Measurements from ENCODE around the gene RFNG. TPM values are rescaled to one million over a fixed set of nuclear protein-coding genes. Genes with fewer than 3 reads are reported as not detected.

Gene RFNG
- total RNA-seq, 6 donors from 2014 or later = 25.0 to 101 (median 37.5) TPM

DNA sequence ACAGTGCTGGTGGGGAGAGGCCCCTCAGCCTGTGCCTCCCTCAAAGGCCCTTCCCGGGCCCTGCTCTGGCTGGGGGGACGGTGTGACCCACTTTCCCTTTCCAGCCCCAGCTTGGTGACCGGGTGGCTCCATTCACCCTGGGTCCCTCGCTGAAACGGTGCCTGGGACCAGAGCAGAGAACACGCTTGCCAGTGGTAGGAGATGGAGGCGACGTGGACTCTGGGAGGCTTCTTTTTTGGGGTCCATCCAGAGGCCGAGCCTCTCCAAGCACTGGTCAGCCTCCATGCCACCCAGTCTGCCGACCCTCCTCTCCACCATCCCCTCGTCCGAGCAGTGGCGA, 36.7 kb downstream of the RFNG start:
- peak overlapping the region; percentile 21 to 91 (median 79) for H3K27ac ChIP-seq
- no peaks in the 10 kb centered on the region for H3K27me3 ChIP-seq
- DNase-seq = peak in 1 of 2 donors; percentile 78
- H3K4me3 ChIP-seq = no peak overlapping the region
- H3K36me3 ChIP-seq = peaks cover 0 to 31% (median 7%) of the 10 kb centered on the region in 4 donors
- H3K4me1 ChIP-seq = peaks cover 0 to 57% (median 28%) of the 10 kb centered on the region in 4 donors
- no peaks in the 10 kb centered on the region for H3K9me3 ChIP-seq
- ATAC-seq (ENCODE audit: low FRiP score in 2 of 2) = no peak
- no peak for TF ChIP-seq POLR2A (IDR thresholded peaks at IDR 0.05)
- WGBS, 2 donors = 81 to 91% methylated on average over 9 to 12 of the region's 13 CpGs

DNA sequence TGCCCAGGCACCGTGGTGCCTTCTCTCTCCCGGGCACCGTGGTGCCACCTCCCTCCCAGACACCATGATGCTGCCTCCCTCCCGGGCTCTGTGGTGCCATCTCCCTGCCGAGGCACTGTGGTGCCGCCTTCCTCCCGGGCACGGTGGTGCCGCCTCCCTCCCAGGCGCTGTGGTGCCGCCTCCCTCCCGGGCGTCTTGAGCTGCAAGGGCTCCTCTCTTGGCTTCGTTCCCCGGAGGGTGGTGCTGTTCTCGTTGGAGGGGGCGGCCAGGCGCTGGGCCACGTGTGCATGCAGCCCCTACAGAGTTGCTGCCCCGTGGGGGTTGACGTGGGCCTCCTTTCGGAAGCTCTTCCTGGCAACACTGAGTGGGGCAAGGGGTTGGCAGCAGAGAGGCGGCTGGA, 37.2 kb downstream of the RFNG start:
- DNase-seq = peak; percentile 61 to 85
- H3K9me3 ChIP-seq = no peaks in the 10 kb centered on the region
- peak overlapping the region; percentile 21 to 91 (median 79) for H3K27ac ChIP-seq
- no peaks in the 10 kb centered on the region for H3K27me3 ChIP-seq
- 57 to 67% methylated on average over 1 to 23 of the region's 23 CpGs for WGBS, 2 donors
- H3K36me3 ChIP-seq = peaks cover 0 to 32% (median 7%) of the 10 kb centered on the region in 4 donors
- H3K4me1 ChIP-seq = peaks cover 0 to 52% (median 23%) of the 10 kb centered on the region in 4 donors
- peak in 1 of 2 donors; percentile 5 for ATAC-seq (ENCODE audit: low FRiP score in 2 of 2)
- peak overlapping the region in 2 of 4 donors; percentile 12 to 18 for H3K4me3 ChIP-seq
- TF ChIP-seq, protein P1, sequence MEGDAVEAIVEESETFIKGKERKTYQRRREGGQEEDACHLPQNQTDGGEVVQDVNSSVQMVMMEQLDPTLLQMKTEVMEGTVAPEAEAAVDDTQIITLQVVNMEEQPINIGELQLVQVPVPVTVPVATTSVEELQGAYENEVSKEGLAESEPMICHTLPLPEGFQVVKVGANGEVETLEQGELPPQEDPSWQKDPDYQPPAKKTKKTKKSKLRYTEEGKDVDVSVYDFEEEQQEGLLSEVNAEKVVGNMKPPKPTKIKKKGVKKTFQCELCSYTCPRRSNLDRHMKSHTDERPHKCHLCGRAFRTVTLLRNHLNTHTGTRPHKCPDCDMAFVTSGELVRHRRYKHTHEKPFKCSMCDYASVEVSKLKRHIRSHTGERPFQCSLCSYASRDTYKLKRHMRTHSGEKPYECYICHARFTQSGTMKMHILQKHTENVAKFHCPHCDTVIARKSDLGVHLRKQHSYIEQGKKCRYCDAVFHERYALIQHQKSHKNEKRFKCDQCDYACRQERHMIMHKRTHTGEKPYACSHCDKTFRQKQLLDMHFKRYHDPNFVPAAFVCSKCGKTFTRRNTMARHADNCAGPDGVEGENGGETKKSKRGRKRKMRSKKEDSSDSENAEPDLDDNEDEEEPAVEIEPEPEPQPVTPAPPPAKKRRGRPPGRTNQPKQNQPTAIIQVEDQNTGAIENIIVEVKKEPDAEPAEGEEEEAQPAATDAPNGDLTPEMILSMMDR (IDR thresholded peaks at IDR 0.05) = peak in 3 of 6 experiments; percentile 4 to 21 (median 18)
- TF ChIP-seq POLR2AphosphoS5 (IDR thresholded peaks at IDR 0.05) = no peak

DNA sequence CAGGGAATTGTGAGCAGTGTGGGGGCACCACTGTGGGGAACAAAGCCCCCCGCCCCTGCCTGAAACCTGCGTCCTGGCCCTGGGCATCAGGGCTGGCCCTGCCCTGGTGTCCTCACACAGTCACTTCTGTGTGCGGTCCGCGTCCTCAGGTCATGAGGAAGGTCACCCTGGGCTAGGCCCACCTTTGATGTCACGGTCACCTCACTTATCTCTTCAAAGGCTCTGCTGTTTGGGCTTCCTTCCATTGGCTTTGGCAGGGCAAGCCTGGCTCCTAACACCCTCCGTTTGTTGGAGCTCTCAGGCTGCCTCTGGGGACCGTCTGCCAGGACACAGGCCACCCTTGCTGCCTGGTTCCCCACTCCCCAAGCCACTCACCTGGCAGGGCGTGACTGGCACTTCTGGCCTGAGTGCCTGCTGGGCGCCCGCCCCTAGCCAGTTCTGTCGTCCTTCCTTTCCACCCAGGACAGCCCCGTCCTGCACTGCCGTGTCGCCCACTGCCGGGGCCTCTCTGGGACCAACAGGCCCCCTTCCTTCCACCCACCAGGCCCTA, 37.8 kb downstream of the RFNG start:
- DNase-seq = peak; percentile 82 to 85
- H3K36me3 ChIP-seq = peaks cover 0 to 33% (median 7%) of the 10 kb centered on the region in 4 donors
- peak overlapping the region; percentile 75 to 91 (median 79) for H3K27ac ChIP-seq
- TF ChIP-seq, protein P1 (IDR thresholded peaks at IDR 0.05) = no peak
- peak in 1 of 2 donors; percentile 56 for TF ChIP-seq POLR2AphosphoS5 (IDR thresholded peaks at IDR 0.05)
- TF ChIP-seq EP300 (IDR thresholded peaks at IDR 0.05) = no peak
- TF ChIP-seq POLR2A (IDR thresholded peaks at IDR 0.05) = peak in 2 of 4 donors; percentile 26 to 79
- WGBS, 2 donors = 68 to 75% methylated on average over 13 to 15 of the region's 16 CpGs
- H3K9me3 ChIP-seq = no peaks in the 10 kb centered on the region
- H3K4me1 ChIP-seq = peaks cover 0 to 47% (median 20%) of the 10 kb centered on the region in 4 donors
- peak overlapping the region in 2 of 4 donors; percentile 12 to 18 for H3K4me3 ChIP-seq
- ATAC-seq (ENCODE audit: low FRiP score in 2 of 2) = peak in 1 of 2 donors; percentile 56
- no peaks in the 10 kb centered on the region for H3K27me3 ChIP-seq

DNA sequence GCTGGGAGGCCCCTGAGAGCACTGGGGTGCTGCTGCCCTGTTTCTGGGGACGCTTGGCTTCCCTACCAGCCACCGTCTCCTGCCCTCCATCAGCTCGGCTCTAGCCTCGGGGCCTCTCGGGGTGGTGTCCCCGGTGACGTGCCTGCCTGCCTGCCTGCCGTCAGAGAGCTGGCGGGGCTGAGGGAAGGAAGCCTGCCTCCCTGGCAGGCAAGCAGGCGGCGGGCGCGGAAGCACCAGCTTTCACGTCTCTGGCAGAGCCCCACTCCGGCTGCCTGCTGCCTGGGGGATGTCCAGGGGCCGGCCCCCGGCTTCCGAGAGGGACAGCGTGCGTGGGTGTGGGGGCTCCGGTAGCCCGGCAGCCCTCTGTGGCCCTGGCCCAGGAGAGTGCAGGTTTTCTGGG, 38.3 kb downstream of the RFNG start:
- H3K4me3 ChIP-seq = peak overlapping the region in 2 of 4 donors; percentile 12 to 18
- no peak for ATAC-seq (ENCODE audit: low FRiP score in 2 of 2)
- WGBS, 2 donors = 56% methylated on average over 9 to 19 of the region's 22 CpGs

DNA sequence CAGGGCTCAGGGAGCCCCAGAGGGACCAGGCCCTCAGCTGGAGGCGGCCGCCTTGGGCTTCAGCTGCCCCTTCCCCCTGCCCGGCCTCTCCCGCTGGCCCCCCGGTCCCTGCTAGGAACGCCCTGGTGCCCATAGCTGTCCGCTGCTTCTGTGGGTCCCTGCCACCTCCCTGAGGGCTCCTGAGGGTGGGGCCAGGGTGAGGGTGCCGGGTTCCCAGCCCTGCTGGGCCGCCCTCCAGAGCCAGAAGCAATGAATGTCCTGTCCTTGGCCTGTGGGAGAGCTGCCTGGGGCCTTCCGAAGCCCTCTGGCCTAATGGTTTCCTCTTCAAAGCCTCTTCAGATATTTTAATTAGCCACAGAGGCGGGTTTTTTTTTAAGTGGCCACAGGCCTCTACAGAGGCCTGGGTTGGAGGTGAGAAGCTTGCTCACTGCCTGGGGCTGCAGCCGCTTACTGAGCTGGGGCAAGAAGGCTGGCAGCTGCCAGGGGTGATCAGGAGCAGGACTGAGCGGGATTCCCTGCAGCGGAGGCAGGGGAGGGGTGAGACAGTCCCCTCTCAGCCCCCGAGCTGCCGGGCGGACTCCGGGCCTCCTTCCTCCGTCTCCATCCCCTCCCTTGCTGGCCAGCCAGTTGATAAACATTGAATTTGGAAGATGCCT, 38.8 kb downstream of the RFNG start:
- peak overlapping the region; percentile 76 to 91 (median 80) for H3K27ac ChIP-seq
- DNase-seq (peak; percentile 70 to 86), ATAC-seq (ENCODE audit: low FRiP score in 2 of 2) (peak; percentile 28 to 65)
- peaks cover 0 to 22% (median 7%) of the 10 kb centered on the region in 4 donors for H3K36me3 ChIP-seq
- H3K4me3 ChIP-seq = peak overlapping the region in 1 of 4 donors; percentile 12
- H3K4me1 ChIP-seq = peaks cover 0 to 40% (median 20%) of the 10 kb centered on the region in 4 donors
- TF ChIP-seq POLR2A (IDR thresholded peaks at IDR 0.05) = peak in 2 of 4 donors; percentile 20 to 63
- TF ChIP-seq EP300 (IDR thresholded peaks at IDR 0.05) = no peak
- TF ChIP-seq POLR2AphosphoS5 (IDR thresholded peaks at IDR 0.05) = peak in 1 of 2 donors; percentile 28
- H3K27me3 ChIP-seq = no peaks in the 10 kb centered on the region
- WGBS, 2 donors = 52 to 77% methylated on average over 7 to 17 of the region's 19 CpGs
- H3K9me3 ChIP-seq = no peaks in the 10 kb centered on the region

More for the DNA sequence above, 38.3 kb downstream of the RFNG start:
- Histone ChIP-seq H3K36me3 (peaks cover 0 to 28% (median 7%) of the 10 kb centered on the region in 4 donors), H3K9me3 (no peaks in the 10 kb centered on the region), H3K27ac (peak overlapping the region; percentile 75 to 91 (median 79)), H3K27me3 (no peaks in the 10 kb centered on the region), H3K4me1 (peaks cover 0 to 45% (median 20%) of the 10 kb centered on the region in 4 donors)
- TF ChIP-seq, protein P1 (IDR thresholded peaks at IDR 0.05) = no peak
- TF ChIP-seq POLR2AphosphoS5 (IDR thresholded peaks at IDR 0.05) (no peak), EP300 (IDR thresholded peaks at IDR 0.05) (no peak), POLR2A (IDR thresholded peaks at IDR 0.05) (no peak)
- DNase-seq = peak in 1 of 2 donors; percentile 86
